GM13977 (cell line): ENCODE results near the gene PILRB.

ENCODE experiments used
- DNase-seq: peaks from one replicate; pipeline ENCODE4 v3.0.0; 2012; ENCODE audit warnings: low spot score
- in situ Hi-C: fragments of 300-500 bp; cut with MboI; formaldehyde crosslinking; loops from one replicate; pipeline ENCODE4 v1.12.0; 2022; ENCODE audit warnings: low sequenced_read_pairs, low pct_unique_long_range_greater_than_20kb, mixed read lengths, inconsistent platforms; ENCODE audit not compliant: unreplicated experiment
- TF ChIP-seq, protein P1 (sequence below): IDR thresholded peaks from 2 replicates; pipeline ENCODE4 v1.5.1; 2012; ENCODE audit warnings: mild to moderate bottlenecking, control low read depth; ENCODE audit not compliant: insufficient read depth; ENCODE audit errors: extremely low read depth, missing control alignments

Gene PILRB

DNA sequence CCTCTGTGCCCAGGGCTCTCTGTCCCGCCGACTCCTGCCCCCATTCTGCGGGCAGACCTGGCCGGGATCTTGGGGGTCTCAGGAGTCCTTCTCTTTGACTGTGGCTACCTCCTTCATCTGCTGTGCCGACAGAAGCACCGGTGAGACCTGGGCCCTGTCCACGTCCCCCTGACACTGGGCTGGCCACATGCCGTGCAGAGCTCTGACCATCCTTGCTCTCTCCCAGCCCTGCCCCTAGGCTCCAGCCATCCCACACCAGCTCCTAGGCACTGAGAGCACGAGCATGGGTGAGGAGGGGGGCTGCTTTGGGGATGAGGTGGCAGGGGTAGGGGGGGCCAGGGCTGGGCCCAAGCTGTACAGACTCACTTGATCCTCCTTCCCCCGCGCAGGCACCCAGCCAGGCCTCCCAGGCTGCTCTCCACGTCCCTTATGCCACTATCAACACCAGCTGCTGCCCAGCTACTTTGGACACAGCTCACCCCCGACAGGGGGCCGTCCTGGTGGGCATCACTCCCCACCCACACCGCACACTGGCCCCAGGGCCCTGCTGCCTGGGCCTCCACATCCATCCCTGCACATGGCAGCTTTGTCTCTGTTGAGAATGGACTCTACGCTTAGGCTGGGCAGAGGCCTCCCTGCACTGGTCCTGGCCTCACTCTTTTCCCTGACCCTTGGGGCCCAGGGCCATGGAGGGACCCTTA is 4.8 kb upstream of the PILRB start:
- no peak for DNase-seq
- in situ Hi-C loops: no loop called here
- TF ChIP-seq, protein P1, sequence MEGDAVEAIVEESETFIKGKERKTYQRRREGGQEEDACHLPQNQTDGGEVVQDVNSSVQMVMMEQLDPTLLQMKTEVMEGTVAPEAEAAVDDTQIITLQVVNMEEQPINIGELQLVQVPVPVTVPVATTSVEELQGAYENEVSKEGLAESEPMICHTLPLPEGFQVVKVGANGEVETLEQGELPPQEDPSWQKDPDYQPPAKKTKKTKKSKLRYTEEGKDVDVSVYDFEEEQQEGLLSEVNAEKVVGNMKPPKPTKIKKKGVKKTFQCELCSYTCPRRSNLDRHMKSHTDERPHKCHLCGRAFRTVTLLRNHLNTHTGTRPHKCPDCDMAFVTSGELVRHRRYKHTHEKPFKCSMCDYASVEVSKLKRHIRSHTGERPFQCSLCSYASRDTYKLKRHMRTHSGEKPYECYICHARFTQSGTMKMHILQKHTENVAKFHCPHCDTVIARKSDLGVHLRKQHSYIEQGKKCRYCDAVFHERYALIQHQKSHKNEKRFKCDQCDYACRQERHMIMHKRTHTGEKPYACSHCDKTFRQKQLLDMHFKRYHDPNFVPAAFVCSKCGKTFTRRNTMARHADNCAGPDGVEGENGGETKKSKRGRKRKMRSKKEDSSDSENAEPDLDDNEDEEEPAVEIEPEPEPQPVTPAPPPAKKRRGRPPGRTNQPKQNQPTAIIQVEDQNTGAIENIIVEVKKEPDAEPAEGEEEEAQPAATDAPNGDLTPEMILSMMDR: no peak

DNA sequence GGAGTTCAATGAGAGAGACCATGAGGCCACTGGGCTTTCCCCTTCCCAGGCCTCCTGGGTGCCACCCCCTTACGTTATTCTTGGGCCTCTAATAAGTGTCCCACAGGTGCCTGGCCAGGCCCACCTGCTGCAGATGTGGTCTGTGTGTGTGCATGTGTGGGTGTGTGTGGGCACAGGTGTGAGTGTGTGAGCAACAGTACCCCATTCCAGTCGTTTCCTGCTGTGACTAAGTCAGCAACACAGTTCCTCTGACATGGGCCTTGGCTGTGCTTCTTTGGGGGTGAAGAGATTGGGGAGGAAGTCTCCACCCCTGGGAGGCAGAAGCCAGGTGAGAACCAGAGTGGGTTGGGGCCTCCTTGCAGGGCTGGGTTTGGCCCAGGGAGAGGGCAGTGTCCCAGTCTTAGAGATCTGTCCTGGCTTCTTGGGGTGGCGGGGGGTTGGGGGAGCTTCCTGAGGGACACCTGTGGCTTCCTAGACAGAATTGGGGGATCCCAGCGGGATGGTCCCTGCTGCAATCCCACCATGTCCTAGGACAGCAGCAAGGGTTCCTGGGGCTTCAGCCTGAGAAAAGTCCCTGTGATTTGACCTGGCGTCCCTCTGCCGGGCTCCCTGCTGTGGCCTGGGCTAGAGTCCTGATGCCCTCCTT is 4.1 kb upstream of the PILRB start:
- TF ChIP-seq, protein P1: no peak
- in situ Hi-C loops: no loop called here
- no peak for DNase-seq

DNA sequence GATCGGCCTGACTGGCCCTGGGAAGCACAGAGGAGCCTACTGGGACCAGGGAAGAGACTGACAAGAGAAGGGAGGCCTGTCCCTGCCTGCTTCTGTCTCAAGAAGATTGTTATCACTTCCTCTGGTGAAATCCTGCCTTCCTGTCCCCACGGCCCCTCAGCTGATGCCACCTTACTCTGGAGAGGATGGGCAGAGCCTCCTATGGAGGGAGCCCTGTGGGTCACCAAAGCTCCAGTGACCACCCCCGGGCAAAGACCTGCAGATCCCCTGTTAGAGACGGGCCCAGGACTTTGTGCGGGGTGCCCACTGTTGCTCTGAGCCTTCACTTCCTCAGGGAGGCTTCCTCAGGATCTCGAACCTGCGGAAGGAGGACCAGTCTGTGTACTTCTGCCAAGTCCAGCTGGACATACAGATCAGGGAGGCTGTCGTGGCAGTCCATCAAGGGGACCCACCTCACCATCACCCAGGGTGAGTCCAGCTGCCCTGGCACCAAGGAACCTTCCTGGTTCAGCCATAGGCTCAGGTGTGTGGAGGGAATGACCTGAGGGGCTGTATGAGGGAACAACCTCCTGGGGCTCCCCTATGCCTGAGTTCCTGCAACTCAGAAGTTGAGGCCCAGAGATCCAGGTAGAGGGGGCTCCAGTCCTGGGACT is 1.4 kb upstream of the PILRB start:
- TF ChIP-seq, protein P1: no peak
- in situ Hi-C loops: no loop called here
- no peak for DNase-seq

DNA sequence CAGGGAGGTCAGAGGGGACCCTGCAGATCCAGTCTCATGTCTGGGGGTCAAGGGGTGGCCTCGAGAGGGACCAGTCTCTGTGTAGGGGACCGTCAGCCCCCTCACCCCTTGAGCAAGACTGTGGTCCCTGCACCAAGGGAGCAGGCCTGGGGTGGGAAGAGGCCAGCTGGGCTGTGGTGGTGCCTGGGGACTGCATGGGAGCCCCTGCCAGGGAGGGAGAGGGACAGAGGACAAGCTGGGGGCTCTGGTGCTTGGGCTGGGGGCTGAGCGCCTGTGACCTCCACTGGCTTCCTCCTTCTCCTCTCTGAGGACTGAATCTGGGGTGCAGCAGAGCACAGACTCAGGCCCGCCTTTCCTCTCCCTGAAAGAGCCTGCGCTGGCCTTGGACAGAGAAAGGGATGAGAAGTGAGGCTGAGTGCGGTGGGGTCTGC is 771 bp upstream of the PILRB start:
- no peak for DNase-seq
- TF ChIP-seq, protein P1: no peak
- in situ Hi-C loops: no loop called here

DNA sequence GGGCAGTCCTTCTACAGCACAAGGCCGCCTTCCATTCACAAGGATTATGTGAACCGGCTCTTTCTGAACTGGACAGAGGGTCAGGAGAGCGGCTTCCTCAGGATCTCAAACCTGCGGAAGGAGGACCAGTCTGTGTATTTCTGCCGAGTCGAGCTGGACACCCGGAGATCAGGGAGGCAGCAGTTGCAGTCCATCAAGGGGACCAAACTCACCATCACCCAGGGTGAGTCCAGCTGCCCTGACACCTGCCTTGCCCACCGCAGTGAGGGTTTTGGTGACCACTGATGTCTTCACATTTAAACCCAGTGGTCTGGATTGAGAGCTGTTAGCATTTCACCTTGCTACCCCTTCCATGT is 918 bp downstream of the PILRB start:
- TF ChIP-seq, protein P1: no peak
- no peak for DNase-seq
- in situ Hi-C loops: no loop called here

DNA sequence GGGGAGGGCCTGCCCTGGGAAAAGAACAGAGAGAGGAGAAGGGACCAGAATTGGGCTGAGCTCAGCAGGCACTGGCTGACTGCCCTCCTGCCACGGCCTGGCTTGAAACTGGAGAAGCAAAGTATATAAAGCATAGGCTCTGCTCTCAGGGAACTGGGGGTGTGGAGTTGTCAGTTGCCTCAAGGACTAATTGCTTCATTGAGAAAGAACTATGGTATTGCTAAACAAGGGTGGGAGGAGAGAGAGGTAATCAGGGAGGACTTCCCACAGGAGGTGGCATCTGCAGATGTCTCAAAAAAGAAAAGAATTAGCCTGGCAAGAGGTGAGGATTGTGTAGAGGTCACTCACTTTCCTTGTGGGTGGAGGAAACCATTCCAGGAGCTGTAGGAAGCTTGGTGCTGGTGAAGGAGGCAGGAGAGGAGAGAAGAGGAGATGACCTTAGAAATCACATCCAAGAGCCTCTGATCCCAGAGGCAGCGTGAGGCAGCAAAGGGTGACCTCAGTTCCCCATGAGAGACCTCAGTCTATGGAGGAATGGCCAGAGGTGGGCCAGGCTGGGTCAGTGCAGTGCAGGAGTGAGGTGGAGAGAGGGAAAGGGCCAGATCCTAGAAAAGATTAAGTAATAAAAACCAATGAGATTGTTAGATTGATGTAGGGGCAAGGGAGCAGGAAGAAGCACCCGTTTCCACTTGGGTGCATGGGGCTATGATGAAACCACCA is 2.4 kb downstream of the PILRB start:
- in situ Hi-C loops: no loop called here
- DNase-seq: no peak
- TF ChIP-seq, protein P1: no peak
